ENCODE data around the gene RNF220. TPM values are rescaled to one million over a fixed set of nuclear protein-coding genes. Genes with fewer than 3 reads are reported as not detected.

RNF220 gene
- total RNA-seq, 1 donor from 2014 or later = 52.5 TPM

DNA sequence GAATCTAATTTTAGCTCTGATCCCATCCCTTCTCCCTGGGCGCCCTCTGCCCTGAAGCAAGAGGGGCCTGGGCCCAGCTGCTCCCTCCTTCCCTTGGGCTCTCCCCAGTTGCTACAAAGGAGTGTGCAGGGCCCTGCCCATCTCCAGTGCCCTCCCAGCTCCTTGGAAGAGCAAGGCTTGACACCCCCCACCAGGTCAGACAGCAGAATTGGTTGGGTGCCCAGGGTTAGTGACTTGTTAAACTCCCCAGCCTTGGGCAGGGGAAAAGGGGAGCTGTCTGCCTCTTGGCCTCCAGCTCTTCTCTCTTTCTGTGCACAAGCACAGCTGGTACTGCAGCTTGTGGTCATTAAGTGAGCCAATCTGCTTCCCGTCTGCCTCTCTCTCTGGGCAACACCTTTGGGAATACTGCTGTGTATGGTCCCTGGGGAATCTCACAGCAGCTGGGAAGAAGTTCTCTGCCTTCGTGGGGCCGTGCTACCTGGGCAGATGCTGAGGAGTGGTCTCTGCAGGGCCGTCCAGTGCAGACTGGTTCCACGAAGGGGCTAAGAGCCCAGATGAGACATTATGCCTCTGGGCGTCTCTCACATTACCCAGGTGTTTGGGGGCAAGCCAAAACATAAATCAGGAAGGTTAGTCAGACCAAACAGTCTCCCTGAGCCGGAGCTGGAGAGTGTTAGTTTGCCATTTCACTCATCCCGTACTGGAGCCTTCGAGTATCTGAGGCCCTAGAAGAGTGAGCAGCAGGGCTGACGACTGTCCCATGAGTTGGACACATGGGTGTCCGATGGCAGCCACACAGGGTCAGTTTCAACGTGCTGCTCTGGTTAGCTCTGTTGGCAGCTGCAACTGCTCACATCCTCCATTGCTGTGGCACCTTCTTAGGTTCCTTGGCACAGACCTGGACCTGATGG lies 231.9 kb downstream of the RNF220 start:
- intact Hi-C loops (cut with DNase I) = no loop called here
- H3K27me3 ChIP-seq = no peaks in the 10 kb centered on the region
- H3K36me3 ChIP-seq = peaks cover 0 to 65% of the 10 kb centered on the region in 2 donors
- H3K9me3 ChIP-seq = no peaks in the 10 kb centered on the region
- H3K27ac ChIP-seq = no peak overlapping the region
- DNase-seq (ENCODE audit: extremely low spot score in 2 of 2) = no peak
- no peak overlapping the region for H3K4me3 ChIP-seq
- peaks cover 24% of the 10 kb centered on the region for H3K4me1 ChIP-seq
- TF ChIP-seq POLR2AphosphoS5 (IDR thresholded peaks at IDR 0.05; ENCODE audit: insufficient read depth in 1 of 2, low read depth in 1 of 2) (no peak), CTCF (IDR thresholded peaks at IDR 0.05) (no peak), POLR2A (IDR thresholded peaks at IDR 0.05) (no peak)

GRCh38 chr1:44637702-44638411 lies 232.8 kb downstream of the RNF220 start:
- Histone ChIP-seq H3K4me3 (no peak overlapping the region), H3K9me3 (no peaks in the 10 kb centered on the region), H3K4me1 (peaks cover 19% of the 10 kb centered on the region), H3K27me3 (no peaks in the 10 kb centered on the region), H3K36me3 (peaks cover 0 to 71% of the 10 kb centered on the region in 2 donors), H3K27ac (no peak overlapping the region)
- DNase-seq (ENCODE audit: extremely low spot score in 2 of 2) = no peak
- TF ChIP-seq POLR2A (IDR thresholded peaks at IDR 0.05) (no peak), CTCF (IDR thresholded peaks at IDR 0.05) (no peak), POLR2AphosphoS5 (IDR thresholded peaks at IDR 0.05; ENCODE audit: insufficient read depth in 1 of 2, low read depth in 1 of 2) (no peak)
- intact Hi-C loops (cut with DNase I) = no loop called here

DNA sequence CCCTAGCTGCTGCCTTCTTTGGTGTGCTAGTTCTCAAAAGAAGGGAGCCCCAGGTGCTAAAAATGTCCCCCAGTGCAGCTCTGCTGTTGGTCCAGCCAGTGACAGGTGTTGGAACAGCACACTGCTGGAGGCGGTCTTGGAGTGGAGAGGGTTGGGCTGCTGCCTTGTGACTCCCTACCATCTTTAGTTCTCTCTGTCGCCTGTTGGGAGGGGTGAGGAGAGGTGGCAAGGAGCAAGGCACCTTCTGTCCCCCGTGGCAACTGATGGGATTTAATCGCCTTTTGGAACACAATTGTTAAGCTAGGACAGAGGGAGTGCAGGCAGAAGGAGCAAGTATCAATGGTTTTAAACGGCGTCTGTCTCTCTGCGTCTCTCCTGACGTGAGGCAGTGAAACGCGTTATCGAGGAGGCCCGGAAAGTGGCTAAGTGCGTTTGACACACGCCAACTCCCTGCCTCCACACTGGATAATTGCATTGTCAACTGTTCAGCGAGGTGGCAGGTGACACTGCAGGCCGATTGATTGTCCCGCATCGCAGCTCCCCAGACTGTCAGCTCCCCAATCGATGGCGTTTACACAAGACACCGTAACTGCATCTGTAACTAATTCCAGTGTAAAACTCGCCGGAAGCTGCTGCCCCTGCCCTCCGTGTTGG lies 235.3 kb downstream of the RNF220 start:
- Histone ChIP-seq H3K4me1 (no peaks in the 10 kb centered on the region), H3K36me3 (peaks cover 0 to 85% of the 10 kb centered on the region in 2 donors), H3K27me3 (no peaks in the 10 kb centered on the region), H3K9me3 (no peaks in the 10 kb centered on the region), H3K27ac (no peak overlapping the region), H3K4me3 (no peak overlapping the region)
- intact Hi-C loops (cut with DNase I) = no loop called here
- no peak for DNase-seq (ENCODE audit: extremely low spot score in 2 of 2)
- TF ChIP-seq CTCF (IDR thresholded peaks at IDR 0.05) (no peak), POLR2A (IDR thresholded peaks at IDR 0.05) (no peak), POLR2AphosphoS5 (IDR thresholded peaks at IDR 0.05; ENCODE audit: insufficient read depth in 1 of 2, low read depth in 1 of 2) (no peak)

GRCh38 chr1:44641126-44642102 lies 236.4 kb downstream of the RNF220 start:
- H3K27ac ChIP-seq = no peak overlapping the region
- DNase-seq (ENCODE audit: extremely low spot score in 2 of 2) = no peak
- H3K4me1 ChIP-seq = no peaks in the 10 kb centered on the region
- TF ChIP-seq POLR2A (IDR thresholded peaks at IDR 0.05) = no peak
- TF ChIP-seq CTCF (IDR thresholded peaks at IDR 0.05) = no peak
- no peak for TF ChIP-seq POLR2AphosphoS5 (IDR thresholded peaks at IDR 0.05; ENCODE audit: insufficient read depth in 1 of 2, low read depth in 1 of 2)
- no peaks in the 10 kb centered on the region for H3K27me3 ChIP-seq
- H3K36me3 ChIP-seq = peaks cover 0 to 84% of the 10 kb centered on the region in 2 donors
- no peak overlapping the region for H3K4me3 ChIP-seq
- H3K9me3 ChIP-seq = no peaks in the 10 kb centered on the region
- intact Hi-C loops (cut with DNase I) = no loop called here
